CD4-positive, alpha-beta T cell (primary cell): Measurements from ENCODE around the gene PSMC5. TPM values are rescaled to one million over a fixed set of nuclear protein-coding genes. Genes with fewer than 3 reads are reported as not detected.

Experiments used
- ATAC-seq: fragments of 200-7000 bp; cut with Tn5 transposase; one replicate; pipeline ENCODE4 v1.10.0; 2022; ENCODE audit warnings: mild to moderate bottlenecking; ENCODE audit not compliant: poor library complexity
- CTCF ChIA-PET: fragments of 350-600 bp; sonication (Branson Sonifier 250); formaldehyde crosslinking; loops from one replicate; lab custom pipeline; 2021; ENCODE audit warnings: antibody characterized with exemption, inconsistent platforms; lab: Charles Lee
- POLR2A ChIA-PET: fragments of 350-600 bp; sonication (Branson Sonifier 250); formaldehyde crosslinking; loops from one replicate; lab custom pipeline; 2021; ENCODE audit warnings: antibody characterized with exemption, inconsistent platforms; lab: Charles Lee
- DNase-seq, 14 experiments: peaks; one replicate each; pipeline ENCODE4 v3.0.0-alpha.2; 2013 to 2020; ENCODE audit warnings: mixed read lengths in 2 of 14
- H3K27ac ChIP-seq, 2 donors: one replicate each; pipeline versions ENCODE4 v1.5.1 to v1.7.0; 2013; ENCODE audit warnings: low read length in 2 of 2, low read depth in 1 of 2, mild to moderate bottlenecking in 1 of 2
- H3K27me3 ChIP-seq, 2 experiments: 1 replicate in 1 of 2; 2 replicates in 1 of 2; pipeline versions ENCODE4 v1.6.1 to v1.7.0; 2013; ENCODE audit warnings: low read length in 2 of 2, control low read depth in 1 of 2, mild to moderate bottlenecking in 1 of 2, moderate library complexity in 1 of 2; ENCODE audit not compliant: insufficient read depth in 2 of 2, control insufficient read depth in 1 of 2
- H3K36me3 ChIP-seq: one replicate; pipeline ENCODE4 v1.6.1; 2013; ENCODE audit warnings: low read length, control low read depth; ENCODE audit not compliant: insufficient read depth
- H3K4me1 ChIP-seq: one replicate; pipeline ENCODE4 v1.6.1; 2013; ENCODE audit warnings: low read length, control low read depth; ENCODE audit not compliant: insufficient read depth
- H3K4me3 ChIP-seq: one replicate; pipeline ENCODE4 v1.5.1; 2013; ENCODE audit warnings: mild to moderate bottlenecking, low read length, moderate library complexity
- H3K9me3 ChIP-seq, 2 experiments: 1 replicate in 1 of 2; 2 replicates in 1 of 2; pipeline versions ENCODE4 v1.6.1 to v1.7.0; 2013; ENCODE audit warnings: low read length in 2 of 2, mild to moderate bottlenecking in 2 of 2, control low read depth in 1 of 2, moderate library complexity in 1 of 2; ENCODE audit not compliant: control insufficient read depth in 1 of 2, insufficient read depth in 1 of 2
- H3K27ac Mint-ChIP-seq: one replicate; pipeline ENCODE4 v1.8.0; 2020; ENCODE audit warnings: mixed read lengths
- H3K27me3 Mint-ChIP-seq: one replicate; pipeline ENCODE4 v1.8.0; 2021; ENCODE audit warnings: mixed read lengths
- H3K36me3 Mint-ChIP-seq: one replicate; pipeline ENCODE4 v1.8.0; 2021; ENCODE audit warnings: low read depth, mixed read lengths
- H3K4me1 Mint-ChIP-seq: one replicate; pipeline ENCODE4 v1.8.0; 2021; ENCODE audit warnings: low read depth, mixed read lengths
- H3K4me3 Mint-ChIP-seq: one replicate; pipeline ENCODE4 v1.8.0; 2020; ENCODE audit warnings: mild to moderate bottlenecking, mixed read lengths
- H3K9me3 Mint-ChIP-seq: one replicate; pipeline ENCODE4 v1.8.0; 2020; ENCODE audit warnings: mixed read lengths
- intact Hi-C, 2 experiments: fragments of 100-400 bp; cut with DNase I in 1 of 2; cut with micrococcal nuclease in 1 of 2; formaldehyde crosslinking; loops; one replicate each; pipeline versions ENCODE4 v1.15.1 to v1.9.0; 2023 to 2025; cut with DNase I, micrococcal nuclease
- total RNA-seq, 174 experiments: library from RNA in 2 of 174; stranded (reverse) in 2 of 174; gene quantifications; one replicate each; pipeline ENCODE4 v1.2.3 and lab custom pipeline; 2021 to 2026
- TF ChIP-seq, protein P1 (sequence below): fragments of 200-600 bp; IDR thresholded peaks from one replicate; pipeline ENCODE4 v1.8.0; 2022; ENCODE audit warnings: antibody characterized with exemption, mild to moderate bottlenecking

The PSMC5 gene
- total RNA-seq, 2 experiments from 2014 or later = 83.1 to 84.6 TPM

DNA sequence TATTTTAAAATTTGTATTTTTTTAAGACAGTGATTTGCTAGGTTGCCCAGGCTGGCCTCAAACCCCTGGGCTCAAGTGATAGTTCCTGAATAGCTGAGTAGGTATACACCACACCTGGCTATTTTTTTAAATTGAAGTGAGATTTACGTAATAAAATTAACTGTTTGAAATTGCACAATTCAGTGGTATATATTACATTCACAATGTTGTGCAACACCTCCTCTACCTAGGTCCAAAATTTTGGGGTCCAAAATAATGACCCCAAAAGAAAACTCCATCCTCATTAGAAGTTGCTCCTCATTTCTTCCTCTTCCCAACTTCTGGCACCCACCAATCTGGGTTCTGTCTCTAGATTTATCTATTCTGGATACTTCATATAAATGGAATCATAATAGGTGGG, 18.3 kb downstream of the PSMC5 start:
- Mint-ChIP-seq H3K36me3 (no peaks in the 10 kb centered on the region), H3K4me1 (peaks cover 41% of the 10 kb centered on the region), H3K4me3 (peak overlapping the region; percentile 50), H3K27me3 (no peaks in the 10 kb centered on the region), H3K27ac (peak overlapping the region; percentile 8), H3K9me3 (no peaks in the 10 kb centered on the region)
- ChIA-PET POLR2A (no interaction called here), CTCF (no interaction called here)
- DNase-seq (no peak), ATAC-seq (no peak)
- H3K9me3 ChIP-seq = peaks cover 0 to 12% of the 10 kb centered on the region in 2 experiments
- no peaks in the 10 kb centered on the region for H3K27me3 ChIP-seq
- H3K4me3 ChIP-seq = no peak overlapping the region
- H3K36me3 ChIP-seq = no peaks in the 10 kb centered on the region
- TF ChIP-seq, protein P1, sequence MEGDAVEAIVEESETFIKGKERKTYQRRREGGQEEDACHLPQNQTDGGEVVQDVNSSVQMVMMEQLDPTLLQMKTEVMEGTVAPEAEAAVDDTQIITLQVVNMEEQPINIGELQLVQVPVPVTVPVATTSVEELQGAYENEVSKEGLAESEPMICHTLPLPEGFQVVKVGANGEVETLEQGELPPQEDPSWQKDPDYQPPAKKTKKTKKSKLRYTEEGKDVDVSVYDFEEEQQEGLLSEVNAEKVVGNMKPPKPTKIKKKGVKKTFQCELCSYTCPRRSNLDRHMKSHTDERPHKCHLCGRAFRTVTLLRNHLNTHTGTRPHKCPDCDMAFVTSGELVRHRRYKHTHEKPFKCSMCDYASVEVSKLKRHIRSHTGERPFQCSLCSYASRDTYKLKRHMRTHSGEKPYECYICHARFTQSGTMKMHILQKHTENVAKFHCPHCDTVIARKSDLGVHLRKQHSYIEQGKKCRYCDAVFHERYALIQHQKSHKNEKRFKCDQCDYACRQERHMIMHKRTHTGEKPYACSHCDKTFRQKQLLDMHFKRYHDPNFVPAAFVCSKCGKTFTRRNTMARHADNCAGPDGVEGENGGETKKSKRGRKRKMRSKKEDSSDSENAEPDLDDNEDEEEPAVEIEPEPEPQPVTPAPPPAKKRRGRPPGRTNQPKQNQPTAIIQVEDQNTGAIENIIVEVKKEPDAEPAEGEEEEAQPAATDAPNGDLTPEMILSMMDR = no peak
- no peak overlapping the region for H3K27ac ChIP-seq
- intact Hi-C loops = loop anchor here (10.0 kb wide), 2 partner anchors 221 to 299 kb away; partner anchors contain the start of gene MAP3K3 (in 1 of the 2)
- H3K4me1 ChIP-seq = peaks cover 46% of the 10 kb centered on the region

DNA sequence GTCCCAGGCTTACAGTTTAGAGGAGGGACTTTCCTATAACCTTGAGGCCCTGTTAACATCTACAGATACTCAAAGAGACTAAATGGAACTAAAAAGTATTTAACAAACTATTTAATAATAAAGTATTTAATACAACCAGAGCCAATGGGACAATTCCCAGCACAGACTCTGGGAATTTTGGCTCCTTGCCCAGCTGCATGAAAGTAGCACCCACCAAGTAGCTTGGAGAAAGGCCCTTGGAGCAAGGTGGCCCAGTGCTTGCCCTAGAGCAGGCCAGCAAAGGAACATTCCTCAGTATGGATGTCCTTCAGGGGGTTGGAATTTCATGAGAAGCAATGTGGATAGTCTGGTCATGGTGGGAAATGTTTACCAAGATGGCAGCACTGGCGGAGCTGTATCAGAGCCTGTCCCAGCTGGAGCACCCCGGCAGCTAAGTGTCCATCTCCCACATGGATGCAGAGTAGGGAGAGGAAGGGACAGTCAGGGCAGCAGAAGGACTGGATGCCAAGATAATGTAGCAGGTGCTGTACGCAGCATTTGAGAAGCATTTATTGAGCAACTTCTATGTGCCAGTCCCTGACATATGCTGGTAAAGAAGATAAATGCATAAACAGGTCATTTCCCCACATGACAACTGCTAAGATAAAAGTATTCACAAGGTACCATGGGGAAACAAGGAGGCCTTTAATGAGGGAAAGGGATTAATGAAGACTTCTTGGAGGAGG, 20.5 kb downstream of the PSMC5 start:
- H3K27ac ChIP-seq = no peak overlapping the region
- ATAC-seq (no peak), DNase-seq (no peak)
- peaks cover 0 to 12% of the 10 kb centered on the region in 2 experiments for H3K9me3 ChIP-seq
- H3K4me1 ChIP-seq = peaks cover 30% of the 10 kb centered on the region
- no peaks in the 10 kb centered on the region for H3K9me3 Mint-ChIP-seq
- CTCF ChIA-PET = interaction anchor here (1.2 to 2.0 kb wide), 6 partner anchors 9 to 422 kb away, joined by 3 to 7 read pairs (median 4); no protein-coding TSS in a partner anchor
- peak overlapping the region; percentile 58 for H3K4me3 Mint-ChIP-seq
- H3K27me3 Mint-ChIP-seq = no peaks in the 10 kb centered on the region
- H3K27me3 ChIP-seq = no peaks in the 10 kb centered on the region
- H3K27ac Mint-ChIP-seq = peak overlapping the region; percentile 55
- intact Hi-C loops = loop anchor here (10.0 kb wide), 2 partner anchors 223 to 297 kb away; partner anchors contain the start of gene MAP3K3 (in 1 of the 2)
- no peaks in the 10 kb centered on the region for H3K36me3 Mint-ChIP-seq
- TF ChIP-seq, protein P1 = no peak
- no peaks in the 10 kb centered on the region for H3K36me3 ChIP-seq
- POLR2A ChIA-PET = interaction anchor here (1.4 to 1.8 kb wide), 6 partner anchors 8 to 152 kb away, joined by 3 to 14 read pairs (median 6); partner anchors contain the start of genes CCDC47 and DDX42
- H3K4me3 ChIP-seq = no peak overlapping the region
- peaks cover 30% of the 10 kb centered on the region for H3K4me1 Mint-ChIP-seq

DNA sequence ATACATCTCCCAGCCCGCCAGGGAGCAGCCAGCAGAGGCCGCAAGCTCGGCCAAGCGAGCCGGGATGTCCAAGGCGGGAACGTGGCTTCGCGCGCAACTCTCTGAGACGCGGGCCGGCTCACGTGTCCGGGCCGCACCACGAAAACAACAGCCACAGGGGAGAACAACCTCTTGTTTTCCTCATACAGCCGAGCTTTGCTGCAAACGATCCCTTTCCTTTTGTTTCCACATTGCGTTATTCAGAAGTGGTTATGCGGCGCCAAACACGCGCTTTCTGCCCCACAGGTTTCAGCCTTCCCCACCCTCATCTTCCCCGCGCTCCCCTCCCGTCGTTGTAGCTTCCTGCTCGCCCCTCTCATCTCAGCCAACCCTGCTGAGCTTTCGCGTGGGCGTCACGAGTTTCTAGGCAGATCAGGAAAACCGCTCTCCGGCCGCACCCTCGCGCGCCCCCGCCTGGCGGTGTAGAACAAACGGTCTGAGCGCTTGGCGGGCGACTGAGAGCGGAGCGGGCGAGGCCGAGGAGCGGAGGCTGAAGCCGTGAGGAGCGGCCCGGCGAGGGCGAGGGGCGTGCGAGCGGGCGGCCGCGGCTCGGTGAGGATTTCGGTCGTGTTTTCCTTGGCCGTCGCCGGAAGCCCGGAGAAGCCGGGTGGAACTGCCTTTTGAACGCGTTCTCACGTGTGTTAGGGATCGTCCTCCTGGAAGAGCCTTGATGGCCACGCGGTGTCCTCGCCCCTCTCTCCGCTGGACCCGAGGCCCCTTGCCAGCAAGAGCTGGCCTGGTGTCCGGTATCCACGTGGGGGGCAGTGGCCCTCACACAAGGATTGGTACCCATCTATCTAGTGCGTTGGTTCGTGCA, 21.8 kb downstream of the PSMC5 start:
- DNase-seq (peak; percentile 89 to 97 (median 94)), ATAC-seq (peak; percentile 97)
- intact Hi-C loops = loop anchor here (10.0 kb wide), 2 partner anchors 224 to 296 kb away; partner anchors contain the start of gene MAP3K3 (in 1 of the 2)
- H3K36me3 Mint-ChIP-seq = no peaks in the 10 kb centered on the region
- peaks cover 16% of the 10 kb centered on the region for H3K4me1 Mint-ChIP-seq
- no peaks in the 10 kb centered on the region for H3K9me3 Mint-ChIP-seq
- Histone ChIP-seq H3K4me1 (peaks cover 19% of the 10 kb centered on the region), H3K27ac (peak overlapping the region in 1 of 2 donors; percentile 36), H3K36me3 (no peaks in the 10 kb centered on the region), H3K9me3 (peaks cover 0 to 12% of the 10 kb centered on the region in 2 experiments), H3K4me3 (peak overlapping the region; percentile 36), H3K27me3 (no peaks in the 10 kb centered on the region)
- no peaks in the 10 kb centered on the region for H3K27me3 Mint-ChIP-seq
- ChIA-PET POLR2A (interaction anchor here (0.7 to 1.8 kb wide), 14 partner anchors 9 to 657 kb away, joined by 3 to 14 read pairs (median 6); partner anchors contain the start of genes CCDC47, CEP95, DDX42 and DDX5), CTCF (interaction anchor here (0.6 to 2.0 kb wide), 24 partner anchors 9 to 569 kb away, joined by 3 to 21 read pairs (median 4); partner anchors contain the start of genes CCDC47, DDX42, FTSJ3 and ICAM2)
- TF ChIP-seq, protein P1 = peak; percentile 77
- peak overlapping the region; percentile 82 for H3K4me3 Mint-ChIP-seq
- peak overlapping the region; percentile 68 for H3K27ac Mint-ChIP-seq
